CD4-positive, alpha-beta T cell (primary cell): ENCODE results near the gene SLC46A3. TPM values are rescaled to one million over a fixed set of nuclear protein-coding genes. Genes with fewer than 3 reads are reported as not detected.

ENCODE experiments used
- ATAC-seq: fragments of 200-7000 bp; cut with Tn5 transposase; one replicate; pipeline ENCODE4 v1.10.0; 2022; ENCODE audit warnings: mild to moderate bottlenecking; ENCODE audit not compliant: poor library complexity
- CTCF ChIA-PET: fragments of 350-600 bp; sonication (Branson Sonifier 250); formaldehyde crosslinking; loops from one replicate; lab custom pipeline; 2021; ENCODE audit warnings: antibody characterized with exemption, inconsistent platforms; lab: Charles Lee
- POLR2A ChIA-PET: fragments of 350-600 bp; sonication (Branson Sonifier 250); formaldehyde crosslinking; loops from one replicate; lab custom pipeline; 2021; ENCODE audit warnings: antibody characterized with exemption, inconsistent platforms; lab: Charles Lee
- DNase-seq, 14 experiments: peaks; one replicate each; pipeline ENCODE4 v3.0.0-alpha.2; 2013 to 2020; ENCODE audit warnings: mixed read lengths in 2 of 14
- H3K27ac ChIP-seq, 2 donors: one replicate each; pipeline versions ENCODE4 v1.5.1 to v1.7.0; 2013; ENCODE audit warnings: low read length in 2 of 2, low read depth in 1 of 2, mild to moderate bottlenecking in 1 of 2
- H3K27me3 ChIP-seq, 2 experiments: 1 replicate in 1 of 2; 2 replicates in 1 of 2; pipeline versions ENCODE4 v1.6.1 to v1.7.0; 2013; ENCODE audit warnings: low read length in 2 of 2, control low read depth in 1 of 2, mild to moderate bottlenecking in 1 of 2, moderate library complexity in 1 of 2; ENCODE audit not compliant: insufficient read depth in 2 of 2, control insufficient read depth in 1 of 2
- H3K36me3 ChIP-seq: one replicate; pipeline ENCODE4 v1.6.1; 2013; ENCODE audit warnings: low read length, control low read depth; ENCODE audit not compliant: insufficient read depth
- H3K4me1 ChIP-seq: one replicate; pipeline ENCODE4 v1.6.1; 2013; ENCODE audit warnings: low read length, control low read depth; ENCODE audit not compliant: insufficient read depth
- H3K4me3 ChIP-seq: one replicate; pipeline ENCODE4 v1.5.1; 2013; ENCODE audit warnings: mild to moderate bottlenecking, low read length, moderate library complexity
- H3K9me3 ChIP-seq, 2 experiments: 1 replicate in 1 of 2; 2 replicates in 1 of 2; pipeline versions ENCODE4 v1.6.1 to v1.7.0; 2013; ENCODE audit warnings: low read length in 2 of 2, mild to moderate bottlenecking in 2 of 2, control low read depth in 1 of 2, moderate library complexity in 1 of 2; ENCODE audit not compliant: control insufficient read depth in 1 of 2, insufficient read depth in 1 of 2
- H3K27ac Mint-ChIP-seq: one replicate; pipeline ENCODE4 v1.8.0; 2020; ENCODE audit warnings: mixed read lengths
- H3K27me3 Mint-ChIP-seq: one replicate; pipeline ENCODE4 v1.8.0; 2021; ENCODE audit warnings: mixed read lengths
- H3K36me3 Mint-ChIP-seq: one replicate; pipeline ENCODE4 v1.8.0; 2021; ENCODE audit warnings: low read depth, mixed read lengths
- H3K4me1 Mint-ChIP-seq: one replicate; pipeline ENCODE4 v1.8.0; 2021; ENCODE audit warnings: low read depth, mixed read lengths
- H3K4me3 Mint-ChIP-seq: one replicate; pipeline ENCODE4 v1.8.0; 2020; ENCODE audit warnings: mild to moderate bottlenecking, mixed read lengths
- H3K9me3 Mint-ChIP-seq: one replicate; pipeline ENCODE4 v1.8.0; 2020; ENCODE audit warnings: mixed read lengths
- intact Hi-C, 2 experiments: fragments of 100-400 bp; cut with DNase I in 1 of 2; cut with micrococcal nuclease in 1 of 2; formaldehyde crosslinking; loops; one replicate each; pipeline versions ENCODE4 v1.15.1 to v1.9.0; 2023 to 2025; cut with DNase I, micrococcal nuclease
- total RNA-seq, 174 experiments: library from RNA in 2 of 174; stranded (reverse) in 2 of 174; gene quantifications; one replicate each; pipeline ENCODE4 v1.2.3 and lab custom pipeline; 2021 to 2026
- TF ChIP-seq, protein P1 (sequence below): fragments of 200-600 bp; IDR thresholded peaks from one replicate; pipeline ENCODE4 v1.8.0; 2022; ENCODE audit warnings: antibody characterized with exemption, mild to moderate bottlenecking

The SLC46A3 gene
- total RNA-seq, 2 experiments from 2014 or later: 6.3 to 7.4 TPM

GRCh38 chr13:28658796-28659620 is 59.8 kb downstream of the SLC46A3 start, which contains the start of gene POMP:
TSS of gene POMP (plus strand) at chr13:28659130. CDS start at chr13:28659185, 55 bp downstream.
- POLR2A ChIA-PET: interaction anchor here (0.5 to 3.3 kb wide), 12 partner anchors 9 to 1665 kb away, joined by 3 to 57 read pairs (median 4); partner anchors contain the start of genes LNX2 and SLC46A3
- Mint-ChIP-seq H3K4me1 (peaks cover 72% of the 10 kb centered on the region), H3K27me3 (no peaks in the 10 kb centered on the region), H3K27ac (peak within 1 kb of the TSS; percentile 99), H3K36me3 (peaks cover 56% of the 10 kb centered on the region), H3K4me3 (peak within 1 kb of the TSS; percentile 98), H3K9me3 (no peaks in the 10 kb centered on the region)
- ATAC-seq (peak; percentile 84), DNase-seq (peak; percentile 86 to 95 (median 89))
- CTCF ChIA-PET: interaction anchor here (1.7 kb wide), 1 partner anchor 18 kb away, joined by 5 read pairs; no protein-coding TSS in a partner anchor
- TF ChIP-seq, protein P1, sequence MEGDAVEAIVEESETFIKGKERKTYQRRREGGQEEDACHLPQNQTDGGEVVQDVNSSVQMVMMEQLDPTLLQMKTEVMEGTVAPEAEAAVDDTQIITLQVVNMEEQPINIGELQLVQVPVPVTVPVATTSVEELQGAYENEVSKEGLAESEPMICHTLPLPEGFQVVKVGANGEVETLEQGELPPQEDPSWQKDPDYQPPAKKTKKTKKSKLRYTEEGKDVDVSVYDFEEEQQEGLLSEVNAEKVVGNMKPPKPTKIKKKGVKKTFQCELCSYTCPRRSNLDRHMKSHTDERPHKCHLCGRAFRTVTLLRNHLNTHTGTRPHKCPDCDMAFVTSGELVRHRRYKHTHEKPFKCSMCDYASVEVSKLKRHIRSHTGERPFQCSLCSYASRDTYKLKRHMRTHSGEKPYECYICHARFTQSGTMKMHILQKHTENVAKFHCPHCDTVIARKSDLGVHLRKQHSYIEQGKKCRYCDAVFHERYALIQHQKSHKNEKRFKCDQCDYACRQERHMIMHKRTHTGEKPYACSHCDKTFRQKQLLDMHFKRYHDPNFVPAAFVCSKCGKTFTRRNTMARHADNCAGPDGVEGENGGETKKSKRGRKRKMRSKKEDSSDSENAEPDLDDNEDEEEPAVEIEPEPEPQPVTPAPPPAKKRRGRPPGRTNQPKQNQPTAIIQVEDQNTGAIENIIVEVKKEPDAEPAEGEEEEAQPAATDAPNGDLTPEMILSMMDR: no peak
- no peaks in the 10 kb centered on the region for H3K27me3 ChIP-seq
- H3K4me3 ChIP-seq: peak within 1 kb of the TSS; percentile 84
- peaks cover 27% of the 10 kb centered on the region for H3K4me1 ChIP-seq
- H3K27ac ChIP-seq: peak within 1 kb of the TSS; percentile 92 to 95
- H3K9me3 ChIP-seq: no peaks in the 10 kb centered on the region
- intact Hi-C loops: loop anchor here (1.0 to 5.0 kb wide), 6 partner anchors 59 to 1487 kb away; partner anchors contain the start of genes PAN3 (in 2 of the 2), SLC46A3 (in 2 of the 2) and USP12 (in 1 of the 2)
- H3K36me3 ChIP-seq: peaks cover 20% of the 10 kb centered on the region

DNA sequence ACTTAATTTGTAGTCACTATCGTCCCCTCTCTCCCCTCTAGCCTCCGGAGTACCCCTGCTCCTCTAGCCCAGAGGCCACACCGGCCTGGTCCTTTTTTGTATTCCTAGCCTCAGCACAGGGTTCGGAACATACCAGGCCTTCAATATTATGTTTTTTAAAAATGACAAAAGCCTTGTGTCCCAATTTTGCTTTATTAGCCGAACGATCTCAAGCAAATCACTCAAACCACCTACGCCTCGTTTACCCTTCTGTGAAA is 60.3 kb downstream of the SLC46A3 start:
- DNase-seq: peak in 1 of 14 experiments; percentile 25
- Mint-ChIP-seq H3K9me3 (no peaks in the 10 kb centered on the region), H3K36me3 (peaks cover 50% of the 10 kb centered on the region), H3K27ac (peak overlapping the region; percentile 99), H3K4me3 (peak overlapping the region; percentile 98), H3K27me3 (no peaks in the 10 kb centered on the region), H3K4me1 (peaks cover 68% of the 10 kb centered on the region)
- ChIA-PET CTCF (interaction anchor here (1.7 kb wide), 1 partner anchor 18 kb away, joined by 5 read pairs; no protein-coding TSS in a partner anchor), POLR2A (interaction anchor here (0.5 to 3.3 kb wide), 10 partner anchors 9 to 1039 kb away, joined by 3 to 57 read pairs (median 4); partner anchors contain the start of genes LNX2 and SLC46A3)
- ATAC-seq: peak; percentile 1
- Histone ChIP-seq H3K4me1 (peaks cover 27% of the 10 kb centered on the region), H3K36me3 (peaks cover 14% of the 10 kb centered on the region), H3K27ac (peak overlapping the region; percentile 92 to 95), H3K27me3 (no peaks in the 10 kb centered on the region), H3K4me3 (peak overlapping the region; percentile 84), H3K9me3 (no peaks in the 10 kb centered on the region)
- TF ChIP-seq, protein P1: no peak
- intact Hi-C loops: loop anchor here (1.0 to 5.0 kb wide), 6 partner anchors 60 to 1486 kb away; partner anchors contain the start of genes PAN3 (in 2 of the 2), SLC46A3 (in 2 of the 2) and USP12 (in 1 of the 2)

DNA sequence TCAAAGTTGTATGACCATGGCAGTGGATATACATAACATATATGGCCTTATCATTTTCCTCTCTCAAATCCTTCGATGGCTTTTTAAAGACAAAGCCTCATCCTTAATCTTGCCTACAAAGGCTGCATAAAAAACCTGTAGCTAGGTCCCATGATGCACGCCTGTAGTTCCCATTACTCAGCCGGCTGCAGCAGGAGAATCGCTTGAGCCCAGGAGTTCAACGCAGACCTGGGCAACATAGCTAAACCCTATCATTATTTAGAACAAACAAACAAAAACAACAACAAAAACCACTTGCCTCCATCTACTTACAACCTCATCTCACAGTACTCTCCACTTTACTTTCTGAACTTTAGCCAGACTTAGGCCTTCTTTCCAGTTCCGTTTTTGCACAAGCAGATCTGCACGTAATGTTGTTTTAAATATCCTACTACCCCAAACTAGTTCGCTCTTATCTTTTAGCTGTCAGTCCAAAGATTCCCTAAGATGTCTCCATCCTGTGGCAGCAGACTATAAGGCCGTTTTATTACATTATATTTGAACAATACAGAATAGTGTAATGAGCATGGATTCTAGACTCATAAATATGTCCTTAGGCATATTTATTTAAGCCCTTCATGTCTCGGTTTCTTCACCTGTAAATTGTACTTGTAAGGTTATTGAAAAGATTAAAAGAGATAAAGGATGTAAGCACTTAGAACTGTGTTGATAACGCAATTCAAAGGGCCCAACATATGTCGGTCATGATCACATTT is 60.8 kb downstream of the SLC46A3 start:
- no peak for ATAC-seq
- TF ChIP-seq, protein P1: no peak
- Histone ChIP-seq H3K27ac (peak overlapping the region; percentile 92 to 95), H3K4me1 (peaks cover 27% of the 10 kb centered on the region), H3K27me3 (no peaks in the 10 kb centered on the region), H3K4me3 (peak overlapping the region; percentile 84), H3K9me3 (no peaks in the 10 kb centered on the region), H3K36me3 (peaks cover 9% of the 10 kb centered on the region)
- ChIA-PET CTCF (interaction anchor here (1.2 to 1.7 kb wide), 2 partner anchors 17 to 61 kb away, joined by 3 to 5 read pairs; partner anchors contain the start of gene SLC46A3), POLR2A (interaction anchor here (0.5 to 3.3 kb wide), 10 partner anchors 8 to 1038 kb away, joined by 3 to 57 read pairs (median 4); partner anchors contain the start of genes LNX2 and SLC46A3)
- Mint-ChIP-seq H3K27me3 (no peaks in the 10 kb centered on the region), H3K36me3 (peaks cover 50% of the 10 kb centered on the region), H3K9me3 (no peaks in the 10 kb centered on the region), H3K4me1 (peaks cover 68% of the 10 kb centered on the region), H3K27ac (peak overlapping the region; percentile 99), H3K4me3 (peak overlapping the region; percentile 98)
- DNase-seq: peak in 2 of 14 experiments; percentile 16 to 25
- intact Hi-C loops: loop anchor here (1.0 to 5.0 kb wide), 6 partner anchors 60 to 1486 kb away; partner anchors contain the start of genes PAN3 (in 2 of the 2), SLC46A3 (in 2 of the 2) and USP12 (in 1 of the 2)
